ENCODE data around the gene OARD1. TPM values are rescaled to one million over a fixed set of nuclear protein-coding genes. Genes with fewer than 3 reads are reported as not detected.

The OARD1 gene
- total and polyA plus RNA-seq, 10 of the 15 experiments (the other 5 are each of a cell fraction or from before 2014, with no cell fraction given) = 19.0 to 63.5 (median 43.6) TPM

DNA sequence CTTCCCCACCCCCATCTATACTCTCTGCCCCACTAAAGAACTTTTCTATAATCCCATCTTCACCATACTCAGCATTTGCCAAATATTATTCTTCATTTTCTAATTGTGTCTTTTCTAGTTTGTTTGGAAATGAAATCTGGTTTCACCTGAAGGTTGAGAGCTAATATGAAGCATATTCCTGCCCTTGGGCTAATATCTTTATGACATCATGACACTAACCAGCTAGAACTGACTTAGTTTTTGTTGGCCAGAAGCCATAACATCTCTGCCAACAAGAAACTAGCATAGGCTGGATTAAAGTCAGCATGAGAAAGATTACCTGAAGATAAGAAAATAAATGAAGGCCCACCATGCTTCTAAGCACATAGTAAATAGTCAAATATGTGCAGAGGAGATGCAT lies 49.9 kb downstream of the OARD1 start:
- Histone ChIP-seq H2AFZ (ENCODE audit: control insufficient read depth, low read depth, low read length) (no peak overlapping the region), H3K79me2 (ENCODE audit: control insufficient read depth, insufficient read depth, low read length) (no peaks in the 10 kb centered on the region), H4K20me1 (ENCODE audit: control insufficient read depth, insufficient read depth) (no peaks in the 10 kb centered on the region; the same call in 1 of the 2 replicates), H3K36me3 (ENCODE audit: control insufficient read depth in 2 of 2, insufficient read depth in 2 of 2, low read length in 1 of 2) (no peaks in the 10 kb centered on the region), H3K4me1 (ENCODE audit: control insufficient read depth, insufficient read depth, low read length) (peaks cover 2% of the 10 kb centered on the region; the same call in 1 of the 2 replicates), H3K4me2 (ENCODE audit: control insufficient read depth, insufficient read depth) (no peak overlapping the region), H3K27me3 (replicated peaks in 1 of 2; ENCODE audit: control insufficient read depth in 2 of 2, insufficient read depth in 2 of 2, low read length in 1 of 2) (no peaks in the 10 kb centered on the region), H3K27ac (ENCODE audit: control insufficient read depth, insufficient read depth) (no peak overlapping the region), H3K9me3 (replicated peaks; ENCODE audit: control insufficient read depth, insufficient read depth, low read length) (no peaks in the 10 kb centered on the region), H3K9ac (ENCODE audit: control insufficient read depth, insufficient read depth, low read length) (no peak overlapping the region), H3K4me3 (no peak overlapping the region)
- ChIA-PET CTCF (interaction anchor here (0.6 to 2.2 kb wide), 2 partner anchors 17 to 308 kb away, joined by 3 to 10 read pairs; partner anchors contain the start of gene UNC5CL), POLR2A (no interaction called here), RAD21 (ENCODE audit: unreplicated experiment) (no interaction called here), SMC1A (ENCODE audit: uncharacterized antibody, unreplicated experiment) (no interaction called here)
- TF ChIP-seq NKRF (conservative IDR thresholded peaks at IDR 0.05) = no peak
- TF ChIP-seq IRF3 (IDR thresholded peaks at IDR 0.05) = no peak
- TF ChIP-seq SMARCA5 (IDR thresholded peaks at IDR 0.05) = no peak
- TF ChIP-seq, protein P1, sequence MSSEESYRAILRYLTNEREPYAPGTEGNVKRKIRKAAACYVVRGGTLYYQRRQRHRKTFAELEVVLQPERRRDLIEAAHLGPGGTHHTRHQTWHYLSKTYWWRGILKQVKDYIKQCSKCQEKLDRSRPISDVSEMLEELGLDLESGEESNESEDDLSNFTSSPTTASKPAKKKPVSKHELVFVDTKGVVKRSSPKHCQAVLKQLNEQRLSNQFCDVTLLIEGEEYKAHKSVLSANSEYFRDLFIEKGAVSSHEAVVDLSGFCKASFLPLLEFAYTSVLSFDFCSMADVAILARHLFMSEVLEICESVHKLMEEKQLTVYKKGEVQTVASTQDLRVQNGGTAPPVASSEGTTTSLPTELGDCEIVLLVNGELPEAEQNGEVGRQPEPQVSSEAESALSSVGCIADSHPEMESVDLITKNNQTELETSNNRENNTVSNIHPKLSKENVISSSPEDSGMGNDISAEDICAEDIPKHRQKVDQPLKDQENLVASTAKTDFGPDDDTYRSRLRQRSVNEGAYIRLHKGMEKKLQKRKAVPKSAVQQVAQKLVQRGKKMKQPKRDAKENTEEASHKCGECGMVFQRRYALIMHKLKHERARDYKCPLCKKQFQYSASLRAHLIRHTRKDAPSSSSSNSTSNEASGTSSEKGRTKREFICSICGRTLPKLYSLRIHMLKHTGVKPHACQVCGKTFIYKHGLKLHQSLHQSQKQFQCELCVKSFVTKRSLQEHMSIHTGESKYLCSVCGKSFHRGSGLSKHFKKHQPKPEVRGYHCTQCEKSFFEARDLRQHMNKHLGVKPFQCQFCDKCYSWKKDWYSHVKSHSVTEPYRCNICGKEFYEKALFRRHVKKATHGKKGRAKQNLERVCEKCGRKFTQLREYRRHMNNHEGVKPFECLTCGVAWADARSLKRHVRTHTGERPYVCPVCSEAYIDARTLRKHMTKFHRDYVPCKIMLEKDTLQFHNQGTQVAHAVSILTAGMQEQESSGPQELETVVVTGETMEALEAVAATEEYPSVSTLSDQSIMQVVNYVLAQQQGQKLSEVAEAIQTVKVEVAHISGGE (CRISPR knock-in tag; IDR thresholded peaks at IDR 0.05) = no peak
- no peak for TF ChIP-seq IRF5 (IDR thresholded peaks at IDR 0.05; ENCODE audit: borderline replicate concordance)
- TF ChIP-seq NFIC (IDR thresholded peaks at IDR 0.05; ENCODE audit: low read depth, low read length) = no peak
- TF ChIP-seq STAT3 (IDR thresholded peaks at IDR 0.05; ENCODE audit: low read depth, low read length) = no peak
- no peak for TF ChIP-seq TBL1XR1 (IDR thresholded peaks at IDR 0.05; ENCODE audit: low read depth, low read length)
- no peak for TF ChIP-seq NFYA (IDR thresholded peaks at IDR 0.05; ENCODE audit: borderline replicate concordance, low read depth, low read length)
- TF ChIP-seq NFXL1 (IDR thresholded peaks at IDR 0.05; ENCODE audit: borderline replicate concordance) = no peak
- TF ChIP-seq, protein P2, sequence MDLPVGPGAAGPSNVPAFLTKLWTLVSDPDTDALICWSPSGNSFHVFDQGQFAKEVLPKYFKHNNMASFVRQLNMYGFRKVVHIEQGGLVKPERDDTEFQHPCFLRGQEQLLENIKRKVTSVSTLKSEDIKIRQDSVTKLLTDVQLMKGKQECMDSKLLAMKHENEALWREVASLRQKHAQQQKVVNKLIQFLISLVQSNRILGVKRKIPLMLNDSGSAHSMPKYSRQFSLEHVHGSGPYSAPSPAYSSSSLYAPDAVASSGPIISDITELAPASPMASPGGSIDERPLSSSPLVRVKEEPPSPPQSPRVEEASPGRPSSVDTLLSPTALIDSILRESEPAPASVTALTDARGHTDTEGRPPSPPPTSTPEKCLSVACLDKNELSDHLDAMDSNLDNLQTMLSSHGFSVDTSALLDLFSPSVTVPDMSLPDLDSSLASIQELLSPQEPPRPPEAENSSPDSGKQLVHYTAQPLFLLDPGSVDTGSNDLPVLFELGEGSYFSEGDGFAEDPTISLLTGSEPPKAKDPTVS (IDR thresholded peaks at IDR 0.05; ENCODE audit: low read depth, low read length) = no peak
- TF ChIP-seq RBBP5 (conservative IDR thresholded peaks at IDR 0.05) = no peak
- no peak for DNase-seq (ENCODE audit: low read depth, low spot score)
- BruUV-seq (replicated peaks) = no TSS peak
- no peak for ATAC-seq
- FAIRE-seq = no peak
- intact Hi-C loops (cut with micrococcal nuclease; ENCODE audit: unreplicated experiment) (no loop called here), in situ Hi-C loops (cut with MboI) (no loop called here)

All from GM12878 (cell line).